NCI-H446 treated with DMSO at 0.1 percent for 48 hours (cell line): ENCODE data around the gene SLC25A10.
"Not testable (repeated sequence)": the region's sequence is repeated elsewhere in the genome, so short reads cannot be mapped to it uniquely, and the experiment has no call there.

Experiments
- DNase-seq: peaks from one replicate; lab custom pipeline; 2025; lab: John Stamatoyannopoulos, UW

The SLC25A10 gene

GRCh38 chr17:81722184-81723120 is 10.4 kb downstream of the SLC25A10 start:
- no peak for DNase-seq

- DNase-seq = no peak
These were observed 11.6 kb downstream of the SLC25A10 start for GRCh38 chr17:81723651-81724209.

- DNase-seq = no peak
These were observed 13.4 kb downstream of the SLC25A10 start for GRCh38 chr17:81725439-81725838.

GRCh38 chr17:81726004-81726403 is 13.9 kb downstream of the SLC25A10 start:
- DNase-seq = no peak

- DNase-seq = no peak
These were observed 15.4 kb downstream of the SLC25A10 start for GRCh38 chr17:81727324-81728031.

- DNase-seq = peak; percentile 9
These were observed 21.7 kb downstream of the SLC25A10 start for GRCh38 chr17:81733507-81734404.

GRCh38 chr17:81734405-81735263 is 22.6 kb downstream of the SLC25A10 start:
- DNase-seq = no peak

GRCh38 chr17:81735264-81736102 is 23.4 kb downstream of the SLC25A10 start:
- no peak for DNase-seq

GRCh38 chr17:81737947-81738800 is 26.1 kb downstream of the SLC25A10 start:
- DNase-seq = no peak

GRCh38 chr17:81738801-81739393 is 26.8 kb downstream of the SLC25A10 start:
- no peak for DNase-seq

GRCh38 chr17:81739593-81739992 is 27.5 kb downstream of the SLC25A10 start:
- DNase-seq = not testable (repeated sequence)

GRCh38 chr17:81740395-81740961 is 28.4 kb downstream of the SLC25A10 start:
- no peak for DNase-seq

GRCh38 chr17:81741049-81741593 is 29.0 kb downstream of the SLC25A10 start:
- DNase-seq = no peak

GRCh38 chr17:81741594-81742452 is 29.7 kb downstream of the SLC25A10 start:
- DNase-seq = no peak
